H9 (cell line): ENCODE measurements around the gene ANXA9. TPM values are rescaled to one million over a fixed set of nuclear protein-coding genes. Genes with fewer than 3 reads are reported as not detected.

Experiments
- DNase-seq: peaks from one replicate; pipeline ENCODE4 v3.0.0-alpha.2; 2017
- H2AFZ ChIP-seq: one replicate; pipeline ENCODE4 v1.6.1; 2013; ENCODE audit warnings: mild to moderate bottlenecking, low read length, control low read depth, moderate library complexity
- H2AK5ac ChIP-seq: 2 replicates; pipeline ENCODE4 v1.6.1; 2013; ENCODE audit warnings: low read length, control low read depth, mixed read lengths; ENCODE audit not compliant: insufficient read length
- H2BK120ac ChIP-seq: one replicate; pipeline ENCODE4 v1.6.1; 2013; ENCODE audit warnings: low read depth, mild to moderate bottlenecking, low read length, control low read depth, inconsistent platforms; ENCODE audit not compliant: poor library complexity, severe bottlenecking
- H2BK12ac ChIP-seq: 2 replicates; pipeline ENCODE4 v1.6.1; 2013; ENCODE audit warnings: low read length, control low read depth, mixed read lengths, low read depth; ENCODE audit not compliant: insufficient read length
- H2BK15ac ChIP-seq: 2 replicates; pipeline ENCODE4 v1.6.1; 2013; ENCODE audit warnings: low read depth, low read length, control low read depth
- H2BK20ac ChIP-seq: one replicate; pipeline ENCODE4 v1.6.1; 2013; ENCODE audit warnings: low read depth, mild to moderate bottlenecking, low read length, control low read depth, inconsistent platforms; ENCODE audit not compliant: poor library complexity, severe bottlenecking
- H2BK5ac ChIP-seq: 2 replicates; pipeline ENCODE4 v1.6.1; 2013; ENCODE audit warnings: low read length, control low read depth, mixed read lengths; ENCODE audit not compliant: insufficient read length
- H3K14ac ChIP-seq: 2 replicates; pipeline ENCODE4 v1.6.1; 2013; ENCODE audit warnings: low read length, control low read depth; ENCODE audit not compliant: insufficient read depth
- H3K18ac ChIP-seq: 2 replicates; pipeline ENCODE4 v1.6.1; 2013; ENCODE audit warnings: low read depth, mild to moderate bottlenecking, mixed read lengths, low read length, control low read depth; ENCODE audit not compliant: insufficient read length
- H3K23ac ChIP-seq: 2 replicates; pipeline ENCODE4 v1.6.1; 2013; ENCODE audit warnings: low read length, control low read depth, mixed read lengths, low read depth; ENCODE audit not compliant: insufficient read length
- H3K23me2 ChIP-seq: 2 replicates; pipeline ENCODE4 v1.6.1; 2013; ENCODE audit warnings: low read depth, mild to moderate bottlenecking, mixed read lengths, low read length, control low read depth; ENCODE audit not compliant: insufficient read length, poor library complexity, severe bottlenecking
- H3K27ac ChIP-seq: 2 replicates; pipeline ENCODE4 v1.5.1; 2013; ENCODE audit warnings: low read length, control low read depth, mixed read lengths, low read depth; ENCODE audit not compliant: insufficient read length
- H3K27me3 ChIP-seq: 2 replicates; pipeline ENCODE4 v1.6.1; 2013; ENCODE audit warnings: low read length, control low read depth, inconsistent platforms; ENCODE audit not compliant: insufficient read depth
- H3K4ac ChIP-seq: 2 replicates; pipeline ENCODE4 v1.6.1; 2013; ENCODE audit warnings: low read depth, mild to moderate bottlenecking, control low read depth, inconsistent platforms, low read length, moderate library complexity
- H3K4me1 ChIP-seq: 2 replicates; pipeline ENCODE4 v1.6.1; 2013; ENCODE audit warnings: low read length, control low read depth, inconsistent platforms; ENCODE audit not compliant: insufficient read depth
- H3K4me2 ChIP-seq: 2 replicates; pipeline ENCODE4 v1.6.1; 2013; ENCODE audit warnings: low read length, control low read depth, mixed read lengths; ENCODE audit not compliant: insufficient read length, insufficient read depth
- H3K56ac ChIP-seq: 2 replicates; pipeline ENCODE4 v1.6.1; 2013; ENCODE audit warnings: low read depth, mild to moderate bottlenecking, mixed read lengths, low read length, control low read depth; ENCODE audit not compliant: insufficient read length
- H3K79me1 ChIP-seq: 2 replicates; pipeline ENCODE4 v1.6.1; 2013; ENCODE audit warnings: low read depth, mild to moderate bottlenecking, moderate library complexity, low read length, control low read depth, inconsistent platforms; ENCODE audit not compliant: insufficient read depth, poor library complexity, severe bottlenecking
- H3K79me2 ChIP-seq: 2 replicates; pipeline ENCODE4 v1.6.1; 2013; ENCODE audit warnings: low read length, control low read depth, inconsistent platforms; ENCODE audit not compliant: insufficient read depth
- H3K9ac ChIP-seq: 2 replicates; pipeline ENCODE4 v1.6.1; 2013; ENCODE audit warnings: low read length, control low read depth, mixed read lengths; ENCODE audit not compliant: insufficient read length; ENCODE audit errors: extremely low read depth
- H3K9me3 ChIP-seq: one replicate; pipeline ENCODE4 v1.6.1; 2013; ENCODE audit warnings: low read depth, low read length, inconsistent platforms; ENCODE audit not compliant: control insufficient read depth
- H3T11ph ChIP-seq: one replicate; pipeline ENCODE4 v1.6.1; 2013; ENCODE audit warnings: mild to moderate bottlenecking, low read length, control low read depth, inconsistent platforms
- H4K20me1 ChIP-seq: one replicate; pipeline ENCODE4 v1.6.1; 2013; ENCODE audit not compliant: control insufficient read depth, insufficient read length, insufficient read depth
- H4K5ac ChIP-seq: 2 replicates; pipeline ENCODE4 v1.6.1; 2013; ENCODE audit warnings: low read depth, mild to moderate bottlenecking, mixed read lengths, low read length, control low read depth; ENCODE audit not compliant: insufficient read length
- H4K8ac ChIP-seq: replicated peaks from 2 replicates; pipeline ENCODE4 v1.6.1; 2013; ENCODE audit warnings: low read length, control low read depth, mixed read lengths, low read depth; ENCODE audit not compliant: insufficient read length
- H4K91ac ChIP-seq: 2 replicates; pipeline ENCODE4 v1.6.1; 2013; ENCODE audit warnings: low read depth, mild to moderate bottlenecking, moderate library complexity, mixed read lengths, low read length, control low read depth; ENCODE audit not compliant: insufficient read length
- H3K27ac Mint-ChIP-seq, 3 experiments: 2 replicates in 2 of 3; 3 replicates in 1 of 3; pipeline ENCODE4 v1.8.0; 2020 to 2021; ENCODE audit warnings: mixed read lengths in 3 of 3, mild to moderate bottlenecking in 1 of 3, moderate library complexity in 1 of 3
- H3K27me3 Mint-ChIP-seq: 2 replicates; pipeline ENCODE4 v1.8.0; 2021; ENCODE audit warnings: low read depth, mild to moderate bottlenecking, moderate library complexity, mixed read lengths
- H3K36me3 Mint-ChIP-seq, 3 experiments: 2 replicates in 2 of 3; 3 replicates in 1 of 3; pipeline ENCODE4 v1.8.0; 2020 to 2021; ENCODE audit warnings: low read depth in 3 of 3, mixed read lengths in 3 of 3; ENCODE audit not compliant: insufficient read depth in 1 of 3
- H3K4me1 Mint-ChIP-seq, 2 experiments: 2 replicates each; pipeline ENCODE4 v1.8.0; 2020; ENCODE audit warnings: mixed read lengths in 2 of 2
- H3K4me3 Mint-ChIP-seq, 2 experiments: 2 replicates in 1 of 2; 3 replicates in 1 of 2; pipeline ENCODE4 v1.8.0; 2020 to 2021; ENCODE audit warnings: mild to moderate bottlenecking in 2 of 2, mixed read lengths in 2 of 2, moderate library complexity in 1 of 2
- H3K9me3 Mint-ChIP-seq, 2 experiments: 2 replicates in 1 of 2; 3 replicates in 1 of 2; pipeline ENCODE4 v1.8.0; 2020; ENCODE audit warnings: mild to moderate bottlenecking in 2 of 2, mixed read lengths in 2 of 2, moderate library complexity in 1 of 2
- WGBS: extraction: QIAGEN DNeasy Blood & Tissue Kit; methylation state at CpG from one replicate; pipeline ENCODE4 v1.1.7; 2013; ENCODE audit warnings: missing lambda C conversion rate, low lambda C conversion rate, mixed read lengths; ENCODE audit not compliant: insufficient read length; ENCODE audit errors: extremely low coverage; 5-methylcytosine and 5-hydroxymethylcytosine counted together
- total RNA-seq: library from RNA; stranded (reverse); gene quantifications from 2 replicates; pipeline ENCODE4 v1.2.1, GENCODE V29; 2021
- TF ChIP-seq, protein P1 (sequence below): fragments of 200-600 bp; sonication (generic); conservative IDR thresholded peaks from 3 replicates; pipeline ENCODE4 v1.8.0; 2021; ENCODE audit warnings: antibody characterized with exemption, mild to moderate bottlenecking

Gene ANXA9
- total RNA-seq, 1 experiment from 2014 or later, result 0.92 TPM

DNA sequence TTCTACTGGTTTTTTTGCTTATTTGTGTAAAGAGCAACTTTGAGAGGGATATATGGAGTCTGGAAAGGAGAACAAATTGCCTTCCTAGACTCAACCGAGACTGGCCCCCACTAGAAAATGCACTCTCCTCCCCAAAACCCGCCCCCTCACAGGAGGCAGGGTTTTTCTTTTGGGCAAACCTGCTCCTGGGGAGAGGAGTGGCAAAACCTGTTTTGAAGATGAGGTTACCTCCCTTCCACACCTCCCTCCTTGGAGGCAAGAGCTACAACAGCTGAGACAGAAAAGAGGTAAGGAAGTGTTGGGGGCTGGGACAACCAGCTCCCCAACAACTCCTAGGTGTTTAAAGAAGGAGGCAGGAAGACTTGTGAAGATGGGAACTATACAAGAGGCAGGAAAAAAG, 54.3 kb downstream of the ANXA9 start, which contains the start of gene BNIPL:
TSS of gene BNIPL (plus strand) at position 231 of the 400 bp plus-strand sequence. CDS start at position 371, 140 bp downstream.
- no peak within 1 kb of the TSS; the same call in 1 of the 2 replicates for H2BK15ac ChIP-seq
- no peak within 1 kb of the TSS for H2AK5ac ChIP-seq
- H3K14ac ChIP-seq, result no peak within 1 kb of the TSS
- H3K56ac ChIP-seq, result no peak within 1 kb of the TSS
- H3K27ac ChIP-seq, result no peak within 1 kb of the TSS
- no peak within 1 kb of the TSS for H3T11ph ChIP-seq
- H3K4ac ChIP-seq, result no peak within 1 kb of the TSS
- H2BK20ac ChIP-seq, result no peak within 1 kb of the TSS
- no peaks in the 10 kb centered on the region for H3K23me2 ChIP-seq
- no peak within 1 kb of the TSS for H2BK5ac ChIP-seq
- Mint-ChIP-seq H3K27ac (peak within 1 kb of the TSS; percentile 38 to 90 (median 80); a peak in 5 of 7 replicates), H3K4me3 (peak within 1 kb of the TSS in 1 of 2 experiments; percentile 16; a peak in 2 of 5 replicates), H3K4me1 (peaks cover 17 to 21% of the 10 kb centered on the region in 2 experiments), H3K36me3 (peaks cover 13 to 25% (median 14%) of the 10 kb centered on the region in 3 experiments), H3K27me3 (no peaks in the 10 kb centered on the region; the same call in 1 of the 2 replicates), H3K9me3 (no peaks in the 10 kb centered on the region)
- TF ChIP-seq, protein P1, sequence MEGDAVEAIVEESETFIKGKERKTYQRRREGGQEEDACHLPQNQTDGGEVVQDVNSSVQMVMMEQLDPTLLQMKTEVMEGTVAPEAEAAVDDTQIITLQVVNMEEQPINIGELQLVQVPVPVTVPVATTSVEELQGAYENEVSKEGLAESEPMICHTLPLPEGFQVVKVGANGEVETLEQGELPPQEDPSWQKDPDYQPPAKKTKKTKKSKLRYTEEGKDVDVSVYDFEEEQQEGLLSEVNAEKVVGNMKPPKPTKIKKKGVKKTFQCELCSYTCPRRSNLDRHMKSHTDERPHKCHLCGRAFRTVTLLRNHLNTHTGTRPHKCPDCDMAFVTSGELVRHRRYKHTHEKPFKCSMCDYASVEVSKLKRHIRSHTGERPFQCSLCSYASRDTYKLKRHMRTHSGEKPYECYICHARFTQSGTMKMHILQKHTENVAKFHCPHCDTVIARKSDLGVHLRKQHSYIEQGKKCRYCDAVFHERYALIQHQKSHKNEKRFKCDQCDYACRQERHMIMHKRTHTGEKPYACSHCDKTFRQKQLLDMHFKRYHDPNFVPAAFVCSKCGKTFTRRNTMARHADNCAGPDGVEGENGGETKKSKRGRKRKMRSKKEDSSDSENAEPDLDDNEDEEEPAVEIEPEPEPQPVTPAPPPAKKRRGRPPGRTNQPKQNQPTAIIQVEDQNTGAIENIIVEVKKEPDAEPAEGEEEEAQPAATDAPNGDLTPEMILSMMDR, result no peak
- no peaks in the 10 kb centered on the region; the same call in 1 of the 2 replicates for H3K4me1 ChIP-seq
- no peak within 1 kb of the TSS for H3K4me2 ChIP-seq
- no peak within 1 kb of the TSS for H3K23ac ChIP-seq
- H3K79me2 ChIP-seq, result no peaks in the 10 kb centered on the region
- H3K27me3 ChIP-seq, result no peaks in the 10 kb centered on the region
- no peak within 1 kb of the TSS for H2BK12ac ChIP-seq
- no peaks in the 10 kb centered on the region for H4K20me1 ChIP-seq
- H4K5ac ChIP-seq, result no peak within 1 kb of the TSS
- DNase-seq, result no peak
- H3K18ac ChIP-seq, result no peak within 1 kb of the TSS
- H2AFZ ChIP-seq, result no peak within 1 kb of the TSS
- H3K79me1 ChIP-seq, result no peaks in the 10 kb centered on the region
- H4K91ac ChIP-seq, result no peak within 1 kb of the TSS
- no CpG with 5 or more reads among the region's 2 CpGs for WGBS
- H3K9ac ChIP-seq, result no peak within 1 kb of the TSS
- no peak within 1 kb of the TSS for H2BK120ac ChIP-seq
- no peak within 1 kb of the TSS for H4K8ac ChIP-seq
- no peaks in the 10 kb centered on the region for H3K9me3 ChIP-seq
